ENCODE data around the gene C10orf90. TPM values are rescaled to one million over a fixed set of nuclear protein-coding genes. Genes with fewer than 3 reads are reported as not detected.

The C10orf90 gene
- total RNA-seq, 1 experiment from 2014 or later = not detected

- intact Hi-C loops (cut with micrococcal nuclease) = no loop called here
- TF ChIP-seq CTCF (IDR thresholded peaks at IDR 0.05; ENCODE audit: unreplicated experiment) = no peak
- H3K9me3 Mint-ChIP-seq (ENCODE audit: unreplicated experiment) = peaks cover 8% of the 10 kb centered on the region
- ChIA-PET CTCF (no interaction called here), POLR2A (no interaction called here)
- DNase-seq (ENCODE audit: unreplicated experiment) = peak; percentile 38
- no TSS peak for BruUV-seq (replicated peaks)
- H3K27me3 Mint-ChIP-seq (ENCODE audit: insufficient read depth, unreplicated experiment) = no peaks in the 10 kb centered on the region
- no peak overlapping the region for H3K4me3 Mint-ChIP-seq (ENCODE audit: unreplicated experiment)
- H3K4me1 Mint-ChIP-seq (ENCODE audit: insufficient read depth, unreplicated experiment) = peaks cover 15% of the 10 kb centered on the region
- H3K27ac Mint-ChIP-seq (ENCODE audit: low read depth, unreplicated experiment) = no peak overlapping the region
- H3K36me3 Mint-ChIP-seq (ENCODE audit: insufficient read depth, unreplicated experiment) = peaks cover 6% of the 10 kb centered on the region
Measured at GRCh38 chr10:126432507-126432906, 238.0 kb downstream of the C10orf90 start.

- POLR2A ChIA-PET = no interaction called here
Measured at GRCh38 chr10:126431816-126432215, 238.7 kb downstream of the C10orf90 start.

GRCh38 chr10:126430512-126430911 is 240.0 kb downstream of the C10orf90 start:
- Mint-ChIP-seq H3K9me3 (ENCODE audit: unreplicated experiment) (peaks cover 8% of the 10 kb centered on the region), H3K27me3 (ENCODE audit: insufficient read depth, unreplicated experiment) (no peaks in the 10 kb centered on the region), H3K36me3 (ENCODE audit: insufficient read depth, unreplicated experiment) (peaks cover 6% of the 10 kb centered on the region), H3K4me1 (ENCODE audit: insufficient read depth, unreplicated experiment) (peaks cover 15% of the 10 kb centered on the region), H3K4me3 (ENCODE audit: unreplicated experiment) (no peak overlapping the region), H3K27ac (ENCODE audit: low read depth, unreplicated experiment) (no peak overlapping the region)
- DNase-seq (ENCODE audit: unreplicated experiment) = no peak
- POLR2A ChIA-PET = no interaction called here
- intact Hi-C loops (cut with micrococcal nuclease) = no loop called here
- BruUV-seq (replicated peaks) = no TSS peak
- no peak for TF ChIP-seq CTCF (IDR thresholded peaks at IDR 0.05; ENCODE audit: unreplicated experiment)
- CTCF ChIA-PET = interaction anchor here (0.7 kb wide), 1 partner anchor 421 kb away, joined by 3 read pairs; no protein-coding TSS in a partner anchor

More at GRCh38 chr10:126431816-126432215, 238.7 kb downstream of the C10orf90 start:
- BruUV-seq (replicated peaks) = no TSS peak
- Mint-ChIP-seq H3K4me1 (ENCODE audit: insufficient read depth, unreplicated experiment) (peaks cover 15% of the 10 kb centered on the region), H3K9me3 (ENCODE audit: unreplicated experiment) (peaks cover 8% of the 10 kb centered on the region), H3K4me3 (ENCODE audit: unreplicated experiment) (no peak overlapping the region), H3K27me3 (ENCODE audit: insufficient read depth, unreplicated experiment) (no peaks in the 10 kb centered on the region), H3K27ac (ENCODE audit: low read depth, unreplicated experiment) (no peak overlapping the region), H3K36me3 (ENCODE audit: insufficient read depth, unreplicated experiment) (peaks cover 6% of the 10 kb centered on the region)
- DNase-seq (ENCODE audit: unreplicated experiment) = no peak
- CTCF ChIA-PET = interaction anchor here (0.7 kb wide), 1 partner anchor 319 kb away, joined by 3 read pairs; no protein-coding TSS in a partner anchor
- intact Hi-C loops (cut with micrococcal nuclease) = no loop called here
- no peak for TF ChIP-seq CTCF (IDR thresholded peaks at IDR 0.05; ENCODE audit: unreplicated experiment)

- Mint-ChIP-seq H3K27me3 (ENCODE audit: insufficient read depth, unreplicated experiment) (no peaks in the 10 kb centered on the region), H3K9me3 (ENCODE audit: unreplicated experiment) (peaks cover 12% of the 10 kb centered on the region), H3K4me1 (ENCODE audit: insufficient read depth, unreplicated experiment) (peaks cover 21% of the 10 kb centered on the region), H3K4me3 (ENCODE audit: unreplicated experiment) (no peak overlapping the region), H3K36me3 (ENCODE audit: insufficient read depth, unreplicated experiment) (peaks cover 6% of the 10 kb centered on the region), H3K27ac (ENCODE audit: low read depth, unreplicated experiment) (no peak overlapping the region)
- TF ChIP-seq CTCF (IDR thresholded peaks at IDR 0.05; ENCODE audit: unreplicated experiment) = no peak
- no peak for DNase-seq (ENCODE audit: unreplicated experiment)
- ChIA-PET CTCF (no interaction called here), POLR2A (no interaction called here)
- no TSS peak for BruUV-seq (replicated peaks)
- intact Hi-C loops (cut with micrococcal nuclease) = no loop called here
Measured at GRCh38 chr10:126429275-126429674, 241.2 kb downstream of the C10orf90 start.
